Transverse colon (tissue), 4 donors: ENCODE measurements around the gene SERP2. TPM values are rescaled to one million over a fixed set of nuclear protein-coding genes. Genes with fewer than 3 reads are reported as not detected.

Source experiments
- DNase-seq: peaks from one replicate; pipeline ENCODE4 v3.0.0-alpha.2; 2019
- H3K27ac ChIP-seq, 4 donors: fragments of 200-600 bp; sonication (generic); 2 replicates each; pipeline ENCODE4 v1.5.1; 2016 to 2018; ENCODE audit warnings: inconsistent platforms in 4 of 4
- H3K27me3 ChIP-seq: fragments of 200-600 bp; sonication (generic); 2 replicates; pipeline ENCODE4 v1.5.1; 2017; ENCODE audit warnings: inconsistent platforms
- H3K36me3 ChIP-seq, 4 donors: fragments of 200-600 bp; sonication (generic); 2 replicates each; pipeline ENCODE4 v1.5.1; 2017 to 2019; ENCODE audit warnings: inconsistent platforms in 4 of 4
- H3K4me1 ChIP-seq, 4 donors: fragments of 200-600 bp; sonication (generic); 2 replicates each; pipeline ENCODE4 v1.5.1; 2017 to 2020; ENCODE audit warnings: inconsistent platforms in 4 of 4
- H3K4me3 ChIP-seq, 4 donors: fragments of 200-600 bp; sonication (generic); 1 replicate in 1 of 4; 2 replicates in 3 of 4; pipeline versions ENCODE4 v1.5.1 to v1.6.1; 2017 to 2019; ENCODE audit warnings: inconsistent platforms in 4 of 4
- H3K9me3 ChIP-seq, 2 donors: fragments of 200-600 bp; sonication (generic); 2 replicates each; pipeline ENCODE4 v1.5.1; 2017 to 2019; ENCODE audit warnings: inconsistent platforms in 2 of 2
- EP300 ChIP-seq: sonication (generic); formaldehyde crosslinking; IDR thresholded peaks from one replicate; pipeline ENCODE4 v1.6.1; 2017; ENCODE audit warnings: antibody characterized with exemption, low read depth
- POLR2A ChIP-seq: fragments of 450-650 bp; IDR thresholded peaks from one replicate; pipeline ENCODE4 v1.6.1; 2016; ENCODE audit warnings: antibody characterized with exemption, mild to moderate bottlenecking, moderate library complexity
- POLR2AphosphoS5 ChIP-seq, 3 donors: sonication (generic); formaldehyde crosslinking; IDR thresholded peaks; one replicate each; pipeline ENCODE4 v1.6.1; 2016; ENCODE audit warnings: antibody characterized with exemption in 3 of 3
- WGBS, 2 donors: methylation state at CpG; one replicate each; pipeline ENCODE4 v1.1.5; 2018; ENCODE audit warnings: low coverage in 1 of 2; 5-methylcytosine and 5-hydroxymethylcytosine counted together
- in situ Hi-C, 4 donors: fragments of 200-750 bp; cut with MboI; loops; one replicate each; pipeline versions ENCODE4 v1.15.0 to v1.15.1; 2017; ENCODE audit warnings: low sequenced_read_pairs in 3 of 4, low pct_ligation_motif_present in 1 of 4, low pct_unique_long_range_greater_than_20kb in 1 of 4
- intact Hi-C: fragments of 100-400 bp; cut with DNase I; formaldehyde crosslinking; loops from one replicate; pipeline ENCODE4 v1.15.1; 2023; ENCODE audit warnings: low total_unique reads
- total RNA-seq, 4 donors: library from RNA; depleted of rRNA; stranded (reverse); fragments of >200 nt; gene quantifications; one replicate each; pipeline ENCODE4 v1.1.0, GENCODE V29; 2016
- TF ChIP-seq, protein P1 (sequence below), 5 experiments: fragments of 200-600 bp in 3 of 5; fragments of 450-650 bp in 2 of 5; sonication (generic) in 3 of 5; IDR thresholded peaks; 1 replicate in 2 of 5; 2 replicates in 3 of 5; pipeline ENCODE4 v1.5.1; 2016 to 2017; ENCODE audit warnings: antibody characterized with exemption in 5 of 5, inconsistent platforms in 3 of 5, mild to moderate bottlenecking in 2 of 5, moderate library complexity in 1 of 5

The SERP2 gene
- total RNA-seq, 4 donors from 2014 or later = 1.8 to 2.4 TPM; not detected in 2

- Histone ChIP-seq H3K4me1 (no peaks in the 10 kb centered on the region), H3K27ac (no peak overlapping the region), H3K27me3 (no peaks in the 10 kb centered on the region), H3K4me3 (no peak overlapping the region), H3K9me3 (no peaks in the 10 kb centered on the region), H3K36me3 (no peaks in the 10 kb centered on the region)
- in situ Hi-C loops = no loop called here
- intact Hi-C loops = no loop called here
- no peak for DNase-seq
- TF ChIP-seq POLR2A = no peak
- TF ChIP-seq, protein P1, sequence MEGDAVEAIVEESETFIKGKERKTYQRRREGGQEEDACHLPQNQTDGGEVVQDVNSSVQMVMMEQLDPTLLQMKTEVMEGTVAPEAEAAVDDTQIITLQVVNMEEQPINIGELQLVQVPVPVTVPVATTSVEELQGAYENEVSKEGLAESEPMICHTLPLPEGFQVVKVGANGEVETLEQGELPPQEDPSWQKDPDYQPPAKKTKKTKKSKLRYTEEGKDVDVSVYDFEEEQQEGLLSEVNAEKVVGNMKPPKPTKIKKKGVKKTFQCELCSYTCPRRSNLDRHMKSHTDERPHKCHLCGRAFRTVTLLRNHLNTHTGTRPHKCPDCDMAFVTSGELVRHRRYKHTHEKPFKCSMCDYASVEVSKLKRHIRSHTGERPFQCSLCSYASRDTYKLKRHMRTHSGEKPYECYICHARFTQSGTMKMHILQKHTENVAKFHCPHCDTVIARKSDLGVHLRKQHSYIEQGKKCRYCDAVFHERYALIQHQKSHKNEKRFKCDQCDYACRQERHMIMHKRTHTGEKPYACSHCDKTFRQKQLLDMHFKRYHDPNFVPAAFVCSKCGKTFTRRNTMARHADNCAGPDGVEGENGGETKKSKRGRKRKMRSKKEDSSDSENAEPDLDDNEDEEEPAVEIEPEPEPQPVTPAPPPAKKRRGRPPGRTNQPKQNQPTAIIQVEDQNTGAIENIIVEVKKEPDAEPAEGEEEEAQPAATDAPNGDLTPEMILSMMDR (IDR thresholded peaks at IDR 0.05) = no peak
- no peak for TF ChIP-seq EP300
- no peak for TF ChIP-seq POLR2AphosphoS5 (IDR thresholded peaks at IDR 0.05)
- 70 to 100% methylated on average over 1 to 7 of the region's 7 CpGs for WGBS, 2 donors
Observed at GRCh38 chr13:44417876-44418275, 44.3 kb downstream of the SERP2 start.

DNA sequence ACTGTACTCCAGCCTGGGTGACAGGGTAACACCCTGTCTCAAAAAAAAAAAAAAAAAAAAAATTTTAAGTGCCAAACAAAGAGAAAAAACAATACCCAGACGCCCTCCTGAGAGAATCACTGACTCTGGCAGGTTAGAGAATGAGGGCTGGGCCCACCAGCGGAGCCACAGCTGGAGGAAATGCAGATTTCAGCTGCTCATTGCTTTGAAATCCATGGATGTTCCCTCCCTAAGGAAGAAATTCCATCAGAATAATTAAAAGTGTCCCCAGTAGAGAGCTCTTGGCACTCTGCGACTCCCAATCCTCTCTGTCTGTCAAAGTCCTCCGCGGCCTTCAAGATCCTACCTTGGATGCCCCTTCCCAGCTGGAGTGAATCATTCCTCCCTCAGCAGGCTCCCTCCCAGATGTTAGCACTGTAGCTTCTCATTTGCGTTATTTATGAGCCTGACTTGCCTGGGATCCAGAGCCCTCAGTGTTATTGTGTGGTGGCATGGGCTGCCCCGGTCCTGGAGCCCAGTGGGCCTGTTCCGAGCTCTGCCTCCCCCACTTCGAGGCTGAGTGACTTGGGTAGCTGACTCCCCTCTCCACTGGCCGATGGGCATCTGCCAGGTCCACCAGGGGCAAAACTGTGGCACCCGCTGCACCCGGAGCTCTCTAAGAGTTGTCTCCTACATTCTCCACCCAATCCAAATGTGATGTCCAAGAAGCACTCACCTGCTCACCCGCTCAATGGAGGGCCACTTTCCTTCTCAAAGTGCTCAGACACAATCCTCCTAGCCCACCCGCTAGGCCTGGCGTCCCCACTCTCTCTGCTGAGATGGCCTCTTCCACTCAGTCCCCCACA, 47.0 kb downstream of the SERP2 start:
- Histone ChIP-seq H3K4me3 (no peak overlapping the region), H3K9me3 (no peaks in the 10 kb centered on the region), H3K4me1 (no peaks in the 10 kb centered on the region), H3K27ac (no peak overlapping the region), H3K27me3 (no peaks in the 10 kb centered on the region), H3K36me3 (no peaks in the 10 kb centered on the region)
- TF ChIP-seq, protein P1 (IDR thresholded peaks at IDR 0.05) = no peak
- TF ChIP-seq EP300 (no peak), POLR2A (no peak), POLR2AphosphoS5 (IDR thresholded peaks at IDR 0.05) (no peak)
- intact Hi-C loops (loop anchor here (2.0 kb wide), 1 partner anchor 450 kb away; no protein-coding TSS in a partner anchor), in situ Hi-C loops (no loop called here)
- WGBS, 2 donors = 77 to 87% methylated on average over 4 to 15 of the region's 15 CpGs
- DNase-seq = no peak

GRCh38 chr13:44421853-44422525, 48.4 kb downstream of the SERP2 start:
- in situ Hi-C loops = no loop called here
- no peak overlapping the region for H3K27ac ChIP-seq
- no peak for DNase-seq
- H3K27me3 ChIP-seq = no peaks in the 10 kb centered on the region
- H3K4me1 ChIP-seq = no peaks in the 10 kb centered on the region
- H3K36me3 ChIP-seq = no peaks in the 10 kb centered on the region
- H3K9me3 ChIP-seq = no peaks in the 10 kb centered on the region
- H3K4me3 ChIP-seq = no peak overlapping the region
- 50 to 91% methylated on average over 1 to 2 of the region's 2 CpGs for WGBS, 2 donors
- intact Hi-C loops = loop anchor here (2.0 kb wide), 1 partner anchor 451 kb away; no protein-coding TSS in a partner anchor
- TF ChIP-seq, protein P1 (IDR thresholded peaks at IDR 0.05) = no peak
- TF ChIP-seq POLR2AphosphoS5 (IDR thresholded peaks at IDR 0.05) = no peak
- TF ChIP-seq EP300 = no peak
